Islet of Langerhans (tissue), 1 donor: ENCODE measurements around the gene ENTREP3.
"Not testable (repeated sequence)": the region's sequence is repeated elsewhere in the genome, so short reads cannot be mapped to it uniquely, and the experiment has no call there.

ENCODE experiments used
- FAIRE-seq: peaks from one replicate; lab custom pipeline; 2011; peaks lifted over from hg19 to GRCh38; lab: Jason Lieb, UNC

Gene ENTREP3

GRCh38 chr1:155250633-155251449 lies 4.4 kb downstream of the ENTREP3 start:
- no peak for FAIRE-seq

- FAIRE-seq = no peak
These were observed 5.0 kb downstream of the ENTREP3 start for GRCh38 chr1:155250246-155250632.

- FAIRE-seq = no peak
These were observed 7.4 kb downstream of the ENTREP3 start for GRCh38 chr1:155247667-155248553.

DNA sequence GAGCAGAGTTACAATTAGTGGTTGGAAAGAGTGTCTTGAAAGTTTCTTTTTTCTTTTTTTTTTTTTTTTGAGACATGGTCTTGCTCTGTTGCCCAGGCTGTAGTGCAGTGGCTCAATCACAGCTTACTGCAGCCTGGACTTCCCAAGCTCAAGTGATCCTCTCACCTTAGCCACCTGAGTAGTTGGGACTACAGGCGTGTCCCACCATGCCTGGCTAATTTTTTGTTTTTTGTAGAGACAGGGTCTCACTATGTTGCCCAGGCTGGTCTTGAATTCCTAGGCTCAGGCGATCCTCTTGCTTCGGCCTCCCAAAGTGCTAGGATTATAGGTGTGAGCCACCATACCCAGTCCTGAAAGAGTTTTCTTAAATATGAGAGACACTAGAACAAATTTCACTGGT lies 8.5 kb downstream of the ENTREP3 start:
- FAIRE-seq = not testable (repeated sequence)

DNA sequence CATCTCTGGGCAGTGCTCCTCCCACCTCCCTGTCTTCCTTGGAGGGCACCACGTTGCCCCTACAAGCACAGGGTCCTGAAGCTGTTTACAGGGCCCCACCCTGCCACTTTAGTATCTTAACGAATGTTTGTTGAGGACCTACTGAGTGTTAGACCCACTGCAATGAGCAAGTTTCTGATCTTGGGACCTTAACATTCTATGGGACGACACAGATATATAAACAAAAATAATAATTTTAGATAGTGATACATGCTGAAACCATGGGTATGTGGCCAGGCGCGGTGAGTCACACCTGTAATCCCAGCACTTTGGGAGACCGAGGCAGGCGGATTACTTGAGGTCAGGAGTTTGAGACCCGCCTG lies 10.1 kb downstream of the ENTREP3 start:
- no peak for FAIRE-seq

- FAIRE-seq = no peak
These were observed 10.7 kb downstream of the ENTREP3 start for GRCh38 chr1:155244368-155245162.

DNA sequence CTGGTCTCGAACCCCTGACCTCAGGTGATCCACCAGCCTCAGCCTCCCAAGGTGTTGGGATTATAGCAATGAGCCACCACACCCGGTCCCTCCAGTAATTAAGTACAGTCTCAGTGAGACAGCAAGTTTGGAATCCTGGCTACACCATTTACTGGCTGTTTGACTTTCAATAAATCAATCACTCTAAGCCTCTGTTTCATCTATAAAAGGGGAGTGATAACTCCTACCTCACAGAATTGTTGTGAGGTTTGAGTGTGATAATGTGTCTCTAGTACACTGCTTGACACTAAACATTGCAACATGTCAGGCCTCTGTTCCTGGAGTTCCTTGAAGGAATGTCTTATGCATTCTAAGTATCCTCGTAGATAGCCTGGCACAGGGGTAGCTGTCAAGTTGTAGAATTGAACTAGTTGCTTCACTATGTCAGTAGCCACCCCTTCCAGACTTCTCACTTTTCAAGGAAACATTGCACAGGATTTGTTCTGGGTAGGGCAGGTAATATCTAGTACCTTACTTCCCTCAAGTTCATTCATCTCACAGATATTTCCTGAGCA lies 12.4 kb downstream of the ENTREP3 start:
- FAIRE-seq = no peak

- FAIRE-seq = no peak
These were observed 13.4 kb downstream of the ENTREP3 start for GRCh38 chr1:155241841-155242264.

DNA sequence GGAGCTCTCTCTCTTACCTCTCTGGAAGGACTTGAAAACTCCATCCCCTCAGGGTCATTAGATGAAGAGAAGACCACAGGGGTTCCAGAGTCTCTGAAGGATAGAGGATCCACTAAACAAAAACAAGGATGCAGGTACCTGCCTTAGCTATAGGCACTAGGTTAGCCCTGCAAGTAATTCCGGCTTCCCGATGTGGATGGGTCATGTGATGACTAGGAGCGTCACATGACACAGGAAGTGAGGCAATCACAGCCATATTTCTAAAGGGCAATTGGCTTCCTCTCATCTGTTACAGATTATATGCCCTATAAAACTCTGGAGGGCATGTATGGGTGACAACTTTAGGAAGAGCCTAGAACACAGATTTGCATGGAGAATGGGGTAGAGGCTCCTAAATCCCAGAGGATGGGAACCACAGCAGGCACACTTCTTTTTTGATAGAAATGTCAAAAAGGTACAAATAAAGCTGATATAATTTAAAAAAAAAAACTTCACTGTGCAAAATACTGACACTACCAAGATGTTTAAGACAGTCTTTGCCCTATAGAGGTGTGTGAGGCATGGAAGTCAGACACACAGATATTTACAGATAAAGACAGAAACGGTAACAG lies 14.1 kb downstream of the ENTREP3 start:
- FAIRE-seq = no peak

- FAIRE-seq = no peak
These were observed 18.8 kb downstream of the ENTREP3 start for GRCh38 chr1:155236451-155236850.

DNA sequence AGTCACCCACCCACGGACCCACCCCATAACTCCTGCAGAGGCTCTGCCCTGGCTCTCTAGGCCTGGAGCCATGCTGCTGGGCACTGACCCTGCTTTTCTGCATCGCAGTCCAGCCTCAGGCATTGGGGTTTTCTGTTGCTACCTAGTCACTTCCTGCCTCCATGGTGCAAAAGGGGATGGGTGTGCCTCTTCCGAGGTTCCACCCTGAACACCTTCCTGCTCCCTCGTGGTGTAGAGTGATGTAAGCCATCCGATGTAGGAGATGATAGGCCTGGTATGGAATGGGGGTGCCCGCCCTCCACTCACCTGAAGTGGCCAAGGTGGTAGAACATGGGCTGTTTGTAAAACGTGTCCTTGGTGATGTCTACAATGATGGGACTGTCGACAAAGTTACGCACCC lies 19.9 kb downstream of the ENTREP3 start:
- not testable (repeated sequence) for FAIRE-seq

GRCh38 chr1:155233502-155233901 lies 21.8 kb downstream of the ENTREP3 start:
- not testable (repeated sequence) for FAIRE-seq

DNA sequence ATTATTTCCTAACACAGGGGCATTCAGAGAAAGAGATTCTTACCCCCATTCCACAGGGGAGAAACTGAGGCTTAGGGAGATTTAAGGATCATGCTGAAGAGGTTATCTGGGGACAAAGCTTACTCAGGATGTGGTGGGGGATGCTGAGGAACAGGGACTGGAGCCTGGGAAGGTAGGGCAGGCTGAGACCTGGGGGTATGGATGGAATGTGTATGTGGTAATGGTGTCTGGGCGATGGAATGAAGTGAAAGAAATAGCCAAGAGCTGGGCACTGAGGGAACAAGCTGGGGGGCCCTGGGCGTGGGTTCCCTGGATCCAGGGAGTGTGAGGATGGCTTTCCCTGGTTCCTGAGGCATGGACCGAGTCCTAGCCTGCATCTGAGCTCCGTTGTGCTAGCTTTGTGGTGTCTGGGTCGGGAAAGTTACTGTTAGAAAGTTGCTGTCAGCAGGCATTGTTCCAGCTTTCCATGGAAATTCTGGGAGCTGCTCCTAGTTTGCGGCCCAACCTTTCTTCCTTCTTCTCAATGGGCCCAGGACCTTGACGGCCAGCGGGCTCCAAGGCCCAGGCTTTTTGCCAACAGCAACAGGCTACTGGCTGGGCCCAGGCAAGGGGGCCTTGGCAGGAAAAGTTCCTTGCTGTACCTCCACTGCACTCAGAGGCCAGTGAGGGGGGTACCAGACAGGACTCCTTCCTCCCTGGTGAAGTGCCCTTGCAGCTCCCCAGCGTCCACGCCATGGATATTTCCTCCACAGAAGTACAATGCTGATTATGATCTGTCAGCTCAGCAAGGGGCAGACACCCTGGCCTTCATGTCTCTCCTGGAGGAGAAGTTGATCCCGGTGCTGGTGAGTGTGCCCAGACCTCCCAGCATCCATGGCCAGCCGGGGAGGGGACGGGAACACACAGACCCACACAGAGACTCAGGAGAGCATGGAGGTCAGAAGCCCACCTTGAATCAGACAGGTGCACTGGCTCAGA lies 23.0 kb downstream of the ENTREP3 start:
- FAIRE-seq = not testable (repeated sequence)

- not testable (repeated sequence) for FAIRE-seq
These were observed 24.0 kb downstream of the ENTREP3 start for GRCh38 chr1:155231302-155231701.

DNA sequence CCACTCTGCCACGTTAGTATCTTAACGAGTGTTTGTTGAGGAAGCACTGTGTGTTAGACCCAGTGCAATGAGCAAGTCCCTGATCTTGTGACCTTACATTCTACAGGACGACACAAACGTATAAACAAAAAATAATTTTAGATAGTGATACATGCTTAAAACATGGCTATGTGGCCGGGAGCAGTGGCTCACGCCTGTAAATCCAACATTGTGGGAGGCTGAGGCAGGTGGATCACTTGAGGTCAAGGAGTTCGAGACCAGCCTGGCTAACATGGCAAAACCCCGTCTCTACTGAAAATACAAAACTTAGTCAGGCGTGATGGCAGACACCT lies 27.2 kb downstream of the ENTREP3 start:
- FAIRE-seq = no peak

GRCh38 chr1:155227261-155228095 lies 27.8 kb downstream of the ENTREP3 start:
- no peak for FAIRE-seq

- no peak for FAIRE-seq
These were observed 28.4 kb downstream of the ENTREP3 start for GRCh38 chr1:155226910-155227260.

GRCh38 chr1:155226188-155226909 lies 28.9 kb downstream of the ENTREP3 start:
- FAIRE-seq = no peak

DNA sequence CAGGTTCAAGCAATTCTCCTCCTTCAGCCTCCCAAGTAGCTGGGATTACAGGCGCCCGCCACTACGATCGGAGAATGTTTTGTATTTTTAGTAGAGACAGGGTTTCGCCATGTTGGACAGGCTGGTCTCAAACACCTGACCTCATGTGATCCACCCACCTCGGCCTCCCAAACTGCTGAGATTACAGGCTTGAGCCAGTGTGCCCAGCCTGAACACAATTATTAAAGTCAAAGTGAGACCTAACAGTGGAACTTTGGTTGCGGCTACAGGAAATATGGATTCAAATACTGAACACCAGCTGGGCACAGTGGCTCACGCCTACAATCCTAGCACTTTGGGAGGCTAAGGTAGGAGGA lies 29.9 kb downstream of the ENTREP3 start:
- not testable (repeated sequence) for FAIRE-seq
